HCT116 (cell line): ENCODE measurements around the gene TEKT5.

ENCODE experiments used
- CTCF ChIP-seq, 3 experiments: fragments of 200-600 bp in 1 of 3; sonication (generic) in 1 of 3; IDR thresholded peaks in 2 of 3; conservative IDR thresholded peaks in 1 of 3; 2 replicates each; pipeline ENCODE4 v1.5.1; 2012 to 2017; ENCODE audit warnings: low read depth in 2 of 3, low read length in 2 of 3, antibody characterized with exemption in 1 of 3, borderline replicate concordance in 1 of 3, control low read depth in 1 of 3, mild to moderate bottlenecking in 1 of 3, mixed read lengths in 1 of 3, mixed run types in 1 of 3, moderate library complexity in 1 of 3; ENCODE audit not compliant: insufficient read depth in 1 of 3
- EZH2phosphoT487 ChIP-seq: fragments of 200-600 bp; IDR thresholded peaks from 2 replicates; pipeline ENCODE4 v1.6.1; 2018; ENCODE audit warnings: antibody characterized with exemption, borderline replicate concordance
- POLR2A ChIP-seq: IDR thresholded peaks from 2 replicates; pipeline ENCODE4 v1.7.0; 2011; ENCODE audit warnings: borderline replicate concordance; ENCODE audit not compliant: insufficient read depth, insufficient read length; ENCODE audit errors: extremely low read depth
- ZFX ChIP-seq: fragments of 450-650 bp; IDR thresholded peaks from 2 replicates; pipeline ENCODE4 v1.6.1; 2017

- TF ChIP-seq CTCF (IDR thresholded peaks at IDR 0.05 in 2 of 3, conservative IDR thresholded peaks at IDR 0.05 in 1 of 3; ENCODE audit: borderline replicate concordance in 1 of 3, insufficient read depth in 1 of 3, low read depth in 2 of 3, low read length in 2 of 3) (no peak), ZFX (no peak), POLR2A (no peak), EZH2phosphoT487 (no peak)
These were observed 14.8 kb downstream of the TEKT5 start for GRCh38 chr16:10679921-10680320.
